HepG2 (cell line): Measurements from ENCODE around the gene UNC13D. TPM values are rescaled to one million over a fixed set of nuclear protein-coding genes. Genes with fewer than 3 reads are reported as not detected.
A peak's percentile ranks its signal among the peaks of the same experiment; 100 is the strongest.

Experiments
- AGO1 ChIP-seq: fragments of 200-400 bp; formaldehyde crosslinking; IDR thresholded peaks from 2 replicates; pipeline ENCODE4 v1.6.1; 2017; ENCODE audit warnings: mild to moderate bottlenecking, low read depth, low read length, moderate library complexity; ENCODE audit not compliant: poor library complexity, severe bottlenecking
- BHLHE40 ChIP-seq: IDR thresholded peaks from 2 replicates; pipeline ENCODE4 v1.6.1; 2011; ENCODE audit warnings: low read length, improper control_type of control experiment
- CCDC6 ChIP-seq: sonication (generic); formaldehyde crosslinking; IDR thresholded peaks from 2 replicates; pipeline ENCODE4 v1.8.1; 2022; ENCODE audit warnings: mild to moderate bottlenecking, missing genetic modification reagents, moderate library complexity
- EED ChIP-seq: sonication (generic); formaldehyde crosslinking; IDR thresholded peaks from 2 replicates; pipeline ENCODE4 v1.5.0; 2020; ENCODE audit warnings: mild to moderate bottlenecking, missing genetic modification reagents
- NBN ChIP-seq: fragments of 450-650 bp; conservative IDR thresholded peaks from 2 replicates; pipeline ENCODE4 v1.6.1; 2017
- POLR2AphosphoS5 ChIP-seq: IDR thresholded peaks from 2 replicates; pipeline ENCODE4 v1.6.1; 2012; ENCODE audit warnings: low read depth, low read length
- POLR2G ChIP-seq: fragments of 200-400 bp; formaldehyde crosslinking; IDR thresholded peaks from 2 replicates; pipeline ENCODE4 v1.6.1; 2018; ENCODE audit warnings: mild to moderate bottlenecking, low read depth, low read length, moderate library complexity
- ZBTB43 ChIP-seq: sonication (generic); formaldehyde crosslinking; conservative IDR thresholded peaks from 2 replicates; pipeline ENCODE4 v1.4.0; 2020; ENCODE audit warnings: missing genetic modification reagents
- ZEB1 ChIP-seq: IDR thresholded peaks from 2 replicates; pipeline ENCODE4 v1.6.1; 2012; ENCODE audit warnings: mild to moderate bottlenecking, low read depth, inconsistent platforms; ENCODE audit not compliant: insufficient replicate concordance
- ZNF276 ChIP-seq: sonication (generic); formaldehyde crosslinking; IDR thresholded peaks from 2 replicates; pipeline ENCODE4 v1.4.0; 2020; ENCODE audit warnings: mild to moderate bottlenecking, low read depth, missing genetic modification reagents
- ZNF513 ChIP-seq: sonication (generic); formaldehyde crosslinking; conservative IDR thresholded peaks from 2 replicates; pipeline ENCODE4 v1.5.0; 2020; ENCODE audit warnings: missing genetic modification reagents
- ZNF816 ChIP-seq: sonication (generic); formaldehyde crosslinking; IDR thresholded peaks from 2 replicates; pipeline ENCODE4 v1.8.0; 2022; ENCODE audit warnings: missing genetic modification reagents, mild to moderate bottlenecking, borderline replicate concordance
- polyA plus RNA-seq, 8 experiments: library from polyadenylated mRNA; depleted of rRNA in 3 of 8; stranded (reverse) in 7 of 8; unstranded in 1 of 8; fragments of >200 nt; fragmentation: Illumina TruSeq in 4 of 8; extraction: Trizol in 4 of 8; gene quantifications; 2 replicates each; pipeline versions ENCODE4 v1.2.1 to v1.2.3, GENCODE V29; 2011 to 2016; ENCODE audit warnings: low read depth in 4 of 8, missing spikeins in 1 of 8, mixed read lengths in 1 of 8; ENCODE audit not compliant: insufficient read depth in 1 of 8
- total RNA-seq, 5 experiments: library from RNA; depleted of rRNA; stranded (reverse); fragments of >200 nt; fragmentation: Illumina TruSeq; extraction: Trizol; gene quantifications; 2 replicates each; pipeline ENCODE4 v1.2.3, GENCODE V29; 2016; ENCODE audit warnings: low read depth in 1 of 5
- TF ChIP-seq, protein P1 (sequence below): sonication (generic); formaldehyde crosslinking; IDR thresholded peaks from 2 replicates; pipeline ENCODE4 v1.5.0; 2020; ENCODE audit warnings: mild to moderate bottlenecking, missing genetic modification reagents
- TF ChIP-seq, protein P2 (sequence below): sonication (generic); formaldehyde crosslinking; IDR thresholded peaks from 2 replicates; pipeline ENCODE4 v1.5.0; 2020; ENCODE audit warnings: mild to moderate bottlenecking, missing genetic modification reagents
- TF ChIP-seq, protein P3 (sequence below): sonication (generic); formaldehyde crosslinking; IDR thresholded peaks from 2 replicates; pipeline ENCODE4 v1.4.0; 2020; ENCODE audit warnings: mild to moderate bottlenecking, missing genetic modification reagents

The UNC13D gene
- total and polyA plus RNA-seq, 2 of the 13 experiments (the other 11 are each of a cell fraction or from before 2014, with no cell fraction given) = 29.7 to 42.7 TPM

GRCh38 chr17:75846692-75847613, 2.7 kb upstream of the UNC13D start (continued):
- peak; percentile 83 for TF ChIP-seq CCDC6 (CRISPR knock-in tag)
- TF ChIP-seq, protein P1, sequence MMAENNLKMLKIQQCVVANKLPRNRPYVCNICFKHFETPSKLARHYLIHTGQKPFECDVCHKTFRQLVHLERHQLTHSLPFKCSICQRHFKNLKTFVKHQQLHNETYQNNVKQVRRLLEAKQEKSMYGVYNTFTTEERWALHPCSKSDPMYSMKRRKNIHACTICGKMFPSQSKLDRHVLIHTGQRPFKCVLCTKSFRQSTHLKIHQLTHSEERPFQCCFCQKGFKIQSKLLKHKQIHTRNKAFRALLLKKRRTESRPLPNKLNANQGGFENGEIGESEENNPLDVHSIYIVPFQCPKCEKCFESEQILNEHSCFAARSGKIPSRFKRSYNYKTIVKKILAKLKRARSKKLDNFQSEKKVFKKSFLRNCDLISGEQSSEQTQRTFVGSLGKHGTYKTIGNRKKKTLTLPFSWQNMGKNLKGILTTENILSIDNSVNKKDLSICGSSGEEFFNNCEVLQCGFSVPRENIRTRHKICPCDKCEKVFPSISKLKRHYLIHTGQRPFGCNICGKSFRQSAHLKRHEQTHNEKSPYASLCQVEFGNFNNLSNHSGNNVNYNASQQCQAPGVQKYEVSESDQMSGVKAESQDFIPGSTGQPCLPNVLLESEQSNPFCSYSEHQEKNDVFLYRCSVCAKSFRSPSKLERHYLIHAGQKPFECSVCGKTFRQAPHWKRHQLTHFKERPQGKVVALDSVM (CRISPR knock-in tag) = peak; percentile 56; the same call in 1 of the 2 replicates
- 0 out of 2 replicates have a peak, but pooled peaks have one; percentile 82 for TF ChIP-seq ZNF276 (CRISPR knock-in tag)
- TF ChIP-seq, protein P2, sequence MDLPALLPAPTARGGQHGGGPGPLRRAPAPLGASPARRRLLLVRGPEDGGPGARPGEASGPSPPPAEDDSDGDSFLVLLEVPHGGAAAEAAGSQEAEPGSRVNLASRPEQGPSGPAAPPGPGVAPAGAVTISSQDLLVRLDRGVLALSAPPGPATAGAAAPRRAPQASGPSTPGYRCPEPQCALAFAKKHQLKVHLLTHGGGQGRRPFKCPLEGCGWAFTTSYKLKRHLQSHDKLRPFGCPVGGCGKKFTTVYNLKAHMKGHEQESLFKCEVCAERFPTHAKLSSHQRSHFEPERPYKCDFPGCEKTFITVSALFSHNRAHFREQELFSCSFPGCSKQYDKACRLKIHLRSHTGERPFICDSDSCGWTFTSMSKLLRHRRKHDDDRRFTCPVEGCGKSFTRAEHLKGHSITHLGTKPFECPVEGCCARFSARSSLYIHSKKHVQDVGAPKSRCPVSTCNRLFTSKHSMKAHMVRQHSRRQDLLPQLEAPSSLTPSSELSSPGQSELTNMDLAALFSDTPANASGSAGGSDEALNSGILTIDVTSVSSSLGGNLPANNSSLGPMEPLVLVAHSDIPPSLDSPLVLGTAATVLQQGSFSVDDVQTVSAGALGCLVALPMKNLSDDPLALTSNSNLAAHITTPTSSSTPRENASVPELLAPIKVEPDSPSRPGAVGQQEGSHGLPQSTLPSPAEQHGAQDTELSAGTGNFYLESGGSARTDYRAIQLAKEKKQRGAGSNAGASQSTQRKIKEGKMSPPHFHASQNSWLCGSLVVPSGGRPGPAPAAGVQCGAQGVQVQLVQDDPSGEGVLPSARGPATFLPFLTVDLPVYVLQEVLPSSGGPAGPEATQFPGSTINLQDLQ (CRISPR knock-in tag) = peak; percentile 82
- TF ChIP-seq ZBTB43 (CRISPR knock-in tag) = peak; percentile 52; the same call in 1 of the 2 replicates
- TF ChIP-seq POLR2G = peak; percentile 63; the same call in 1 of the 2 replicates
- no peak for TF ChIP-seq AGO1
- TF ChIP-seq, protein P3, sequence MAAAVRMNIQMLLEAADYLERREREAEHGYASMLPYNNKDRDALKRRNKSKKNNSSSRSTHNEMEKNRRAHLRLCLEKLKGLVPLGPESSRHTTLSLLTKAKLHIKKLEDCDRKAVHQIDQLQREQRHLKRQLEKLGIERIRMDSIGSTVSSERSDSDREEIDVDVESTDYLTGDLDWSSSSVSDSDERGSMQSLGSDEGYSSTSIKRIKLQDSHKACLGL = peak; percentile 77; the same call in 1 of the 2 replicates
- TF ChIP-seq ZEB1 = peak; percentile 87
- TF ChIP-seq POLR2AphosphoS5 = no peak
- TF ChIP-seq EED (CRISPR knock-in tag) = peak; percentile 82; the same call in 1 of the 2 replicates
- no peak; the same call in 1 of the 2 replicates for TF ChIP-seq ZNF816 (CRISPR knock-in tag)
- TF ChIP-seq NBN = no peak
- TF ChIP-seq ZNF513 (CRISPR knock-in tag) = no peak
- peak; percentile 62; the same call in 1 of the 2 replicates for TF ChIP-seq BHLHE40
